Keratinocyte (primary cell): Measurements from ENCODE around the gene NFATC1.

Experiments
- CTCF ChIP-seq, 3 experiments: IDR thresholded peaks in 1 of 3; conservative IDR thresholded peaks in 1 of 3; optimal IDR thresholded peaks in 1 of 3; 2 replicates in 2 of 3; 3 replicates in 1 of 3; pipeline versions ENCODE3 to v1.5.1; 2011; ENCODE audit warnings: low read length in 3 of 3, mild to moderate bottlenecking in 3 of 3, moderate library complexity in 2 of 3, control low read depth in 1 of 3, inconsistent platforms in 1 of 3; ENCODE audit not compliant: insufficient read depth in 2 of 3; ENCODE audit errors: extremely low read depth in 1 of 3
- EZH2 ChIP-seq: IDR thresholded peaks from one replicate; pipeline ENCODE4 v1.6.1; 2012; ENCODE audit warnings: inconsistent platforms, mild to moderate bottlenecking, low read length, moderate library complexity

DNA sequence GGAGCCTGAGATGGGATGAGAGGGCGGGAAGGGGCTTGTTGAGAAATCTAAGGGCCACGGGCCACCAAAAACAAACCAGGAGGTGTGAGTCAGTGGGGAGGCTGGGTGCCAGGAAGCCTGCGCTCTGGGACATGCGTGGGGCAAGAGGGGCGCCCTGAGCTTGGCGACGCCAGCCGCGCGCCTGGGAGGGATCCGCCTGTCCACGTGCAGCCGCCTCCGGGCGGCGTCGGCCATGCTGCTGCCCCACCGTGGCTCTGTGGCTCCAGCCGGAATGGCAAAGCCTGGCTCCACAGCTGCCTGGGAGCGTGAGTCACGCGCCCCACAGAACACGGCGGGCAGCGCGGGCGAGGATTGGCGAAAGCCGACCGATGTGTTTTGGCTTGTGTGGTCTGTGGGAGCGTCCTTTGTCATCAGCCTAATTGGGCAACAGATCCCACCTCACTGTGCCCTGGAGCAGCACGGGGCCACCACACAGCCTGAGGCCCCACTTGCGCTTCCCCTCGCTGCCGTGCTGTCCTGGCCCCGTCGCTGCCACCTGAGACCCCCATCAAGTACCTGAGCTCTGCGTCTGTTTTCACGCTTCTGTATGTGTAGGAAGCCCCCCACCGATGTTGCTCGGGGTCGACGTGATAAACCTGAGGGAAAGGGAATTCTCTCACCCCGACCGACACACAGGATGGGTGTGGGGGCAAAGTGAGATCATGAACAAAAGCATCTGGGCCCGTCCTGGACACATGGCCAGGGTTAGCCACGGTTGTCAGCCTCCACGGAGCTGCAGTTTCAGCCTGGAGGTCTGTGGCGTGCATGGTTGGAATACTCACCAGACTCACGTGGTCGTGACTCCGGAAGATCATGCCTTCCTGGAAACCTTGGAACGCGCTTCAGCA, 80.5 kb downstream of the NFATC1 start:
- TF ChIP-seq CTCF (optimal IDR thresholded peaks at IDR 0.05 in 1 of 3, IDR thresholded peaks at IDR 0.05 in 1 of 3, conservative IDR thresholded peaks at IDR 0.05 in 1 of 3; ENCODE audit: extremely low read depth in 1 of 3, insufficient read depth in 2 of 3, low read length in 3 of 3) (no peak), EZH2 (no peak)
